Smooth muscle cell (in vitro differentiated cells): ENCODE measurements around the gene NDUFB6. TPM values are rescaled to one million over a fixed set of nuclear protein-coding genes. Genes with fewer than 3 reads are reported as not detected.

ENCODE experiments used
- DNase-seq: peaks from one replicate; lab custom pipeline; 2025; ENCODE audit not compliant: unreplicated experiment; lab: John Stamatoyannopoulos, UW
- H2AFZ ChIP-seq: fragments of 200-600 bp; sonication (generic); 2 replicates; pipeline ENCODE4 v1.6.0; 2016; ENCODE audit warnings: antibody characterized with exemption, low read depth, mild to moderate bottlenecking
- H3F3A ChIP-seq: fragments of 200-600 bp; sonication (generic); 2 replicates; pipeline ENCODE4 v1.6.0; 2017; ENCODE audit warnings: antibody characterized with exemption, low read depth
- H3K27ac ChIP-seq: fragments of 200-600 bp; sonication (generic); 2 replicates; pipeline ENCODE4 v1.5.1; 2016; ENCODE audit warnings: low read depth, mild to moderate bottlenecking
- H3K27me3 ChIP-seq: fragments of 200-600 bp; sonication (generic); 2 replicates; pipeline ENCODE4 v1.6.1; 2016; ENCODE audit warnings: low read depth, mild to moderate bottlenecking
- H3K36me3 ChIP-seq: fragments of 200-600 bp; sonication (generic); 2 replicates; pipeline ENCODE4 v1.5.1; 2016; ENCODE audit warnings: low read depth
- H3K4me1 ChIP-seq: fragments of 200-600 bp; sonication (generic); 2 replicates; pipeline ENCODE4 v1.5.1; 2016; ENCODE audit warnings: low read depth
- H3K4me2 ChIP-seq: fragments of 200-600 bp; sonication (generic); 2 replicates; pipeline ENCODE4 v1.6.0; 2016; ENCODE audit warnings: mild to moderate bottlenecking
- H3K4me3 ChIP-seq: fragments of 200-600 bp; sonication (generic); 2 replicates; pipeline ENCODE4 v1.5.1; 2016; ENCODE audit warnings: mild to moderate bottlenecking
- H3K79me2 ChIP-seq: fragments of 200-600 bp; sonication (generic); 2 replicates; pipeline ENCODE4 v1.6.0; 2016; ENCODE audit warnings: low read depth, mild to moderate bottlenecking
- H3K9ac ChIP-seq: fragments of 200-600 bp; sonication (generic); 2 replicates; pipeline ENCODE4 v1.6.0; 2016; ENCODE audit warnings: low read depth
- H3K9me3 ChIP-seq: fragments of 200-600 bp; sonication (generic); replicated peaks from 2 replicates; pipeline ENCODE4 v1.5.1; 2016; ENCODE audit warnings: low read depth
- H4K20me1 ChIP-seq: fragments of 200-600 bp; sonication (generic); 2 replicates; pipeline ENCODE4 v1.6.0; 2016; ENCODE audit warnings: low read depth
- WGBS: methylation state at CpG from one replicate; pipeline ENCODE4 v1.1.7; 2016; ENCODE audit warnings: low lambda C conversion rate; 5-methylcytosine and 5-hydroxymethylcytosine counted together
- polyA plus RNA-seq: library from polyadenylated mRNA; unstranded; fragments of >200 nt; fragmentation: Nextera tagmentation; extraction: Ambion mirVana; gene quantifications from 2 replicates; pipeline ENCODE4 v1.2.1, GENCODE V29; 2016
- total RNA-seq: library from RNA; depleted of rRNA; stranded (reverse); fragments of >200 nt; gene quantifications from 2 replicates; pipeline ENCODE4 v1.2.3, GENCODE V29; 2014
- TF ChIP-seq, protein P1 (sequence below): fragments of 200-600 bp; sonication (generic); IDR thresholded peaks from 2 replicates; pipeline ENCODE4 v1.5.1; 2017; ENCODE audit warnings: borderline replicate concordance, mild to moderate bottlenecking, antibody characterized with exemption; ENCODE audit not compliant: insufficient read depth, poor library complexity, severe bottlenecking

The NDUFB6 gene
- total and polyA plus RNA-seq, 2 experiments from 2014 or later: 162 to 172 TPM

DNA sequence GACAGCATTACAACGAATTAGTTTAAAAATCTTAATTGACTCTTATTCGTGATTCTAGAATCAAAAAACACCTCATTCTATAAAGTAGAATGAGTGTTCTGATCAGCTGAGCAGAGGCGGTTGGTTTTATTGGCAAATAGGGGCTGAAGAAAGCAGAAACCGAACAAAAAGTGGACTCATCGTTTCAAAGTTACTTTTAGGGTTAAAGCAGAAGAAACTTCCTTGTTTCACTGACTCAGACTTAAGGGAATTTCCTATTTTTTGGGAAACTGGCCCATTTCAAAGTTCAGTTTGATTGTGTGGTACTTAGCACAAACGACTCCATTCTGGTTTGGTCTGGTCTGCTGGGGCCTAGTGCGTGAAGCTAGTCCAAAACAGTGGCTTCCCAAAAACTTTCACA is 862 bp upstream of the NDUFB6 start:
- TF ChIP-seq, protein P1, sequence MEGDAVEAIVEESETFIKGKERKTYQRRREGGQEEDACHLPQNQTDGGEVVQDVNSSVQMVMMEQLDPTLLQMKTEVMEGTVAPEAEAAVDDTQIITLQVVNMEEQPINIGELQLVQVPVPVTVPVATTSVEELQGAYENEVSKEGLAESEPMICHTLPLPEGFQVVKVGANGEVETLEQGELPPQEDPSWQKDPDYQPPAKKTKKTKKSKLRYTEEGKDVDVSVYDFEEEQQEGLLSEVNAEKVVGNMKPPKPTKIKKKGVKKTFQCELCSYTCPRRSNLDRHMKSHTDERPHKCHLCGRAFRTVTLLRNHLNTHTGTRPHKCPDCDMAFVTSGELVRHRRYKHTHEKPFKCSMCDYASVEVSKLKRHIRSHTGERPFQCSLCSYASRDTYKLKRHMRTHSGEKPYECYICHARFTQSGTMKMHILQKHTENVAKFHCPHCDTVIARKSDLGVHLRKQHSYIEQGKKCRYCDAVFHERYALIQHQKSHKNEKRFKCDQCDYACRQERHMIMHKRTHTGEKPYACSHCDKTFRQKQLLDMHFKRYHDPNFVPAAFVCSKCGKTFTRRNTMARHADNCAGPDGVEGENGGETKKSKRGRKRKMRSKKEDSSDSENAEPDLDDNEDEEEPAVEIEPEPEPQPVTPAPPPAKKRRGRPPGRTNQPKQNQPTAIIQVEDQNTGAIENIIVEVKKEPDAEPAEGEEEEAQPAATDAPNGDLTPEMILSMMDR: no peak
- Histone ChIP-seq H3F3A (no peaks in the 10 kb centered on the region), H3K36me3 (no peaks in the 10 kb centered on the region), H3K4me2 (peak overlapping the region; percentile 97), H3K9me3 (no peaks in the 10 kb centered on the region), H3K9ac (no peak overlapping the region), H3K4me1 (peaks cover 20% of the 10 kb centered on the region), H4K20me1 (peaks cover 6% of the 10 kb centered on the region), H3K27ac (peak overlapping the region; percentile 93), H3K79me2 (peaks cover 37% of the 10 kb centered on the region), H3K27me3 (no peaks in the 10 kb centered on the region), H2AFZ (peak overlapping the region; percentile 93), H3K4me3 (peak overlapping the region; percentile 95)
- DNase-seq: no peak
- WGBS: 91% methylated on average over 7 of the region's 7 CpGs

DNA sequence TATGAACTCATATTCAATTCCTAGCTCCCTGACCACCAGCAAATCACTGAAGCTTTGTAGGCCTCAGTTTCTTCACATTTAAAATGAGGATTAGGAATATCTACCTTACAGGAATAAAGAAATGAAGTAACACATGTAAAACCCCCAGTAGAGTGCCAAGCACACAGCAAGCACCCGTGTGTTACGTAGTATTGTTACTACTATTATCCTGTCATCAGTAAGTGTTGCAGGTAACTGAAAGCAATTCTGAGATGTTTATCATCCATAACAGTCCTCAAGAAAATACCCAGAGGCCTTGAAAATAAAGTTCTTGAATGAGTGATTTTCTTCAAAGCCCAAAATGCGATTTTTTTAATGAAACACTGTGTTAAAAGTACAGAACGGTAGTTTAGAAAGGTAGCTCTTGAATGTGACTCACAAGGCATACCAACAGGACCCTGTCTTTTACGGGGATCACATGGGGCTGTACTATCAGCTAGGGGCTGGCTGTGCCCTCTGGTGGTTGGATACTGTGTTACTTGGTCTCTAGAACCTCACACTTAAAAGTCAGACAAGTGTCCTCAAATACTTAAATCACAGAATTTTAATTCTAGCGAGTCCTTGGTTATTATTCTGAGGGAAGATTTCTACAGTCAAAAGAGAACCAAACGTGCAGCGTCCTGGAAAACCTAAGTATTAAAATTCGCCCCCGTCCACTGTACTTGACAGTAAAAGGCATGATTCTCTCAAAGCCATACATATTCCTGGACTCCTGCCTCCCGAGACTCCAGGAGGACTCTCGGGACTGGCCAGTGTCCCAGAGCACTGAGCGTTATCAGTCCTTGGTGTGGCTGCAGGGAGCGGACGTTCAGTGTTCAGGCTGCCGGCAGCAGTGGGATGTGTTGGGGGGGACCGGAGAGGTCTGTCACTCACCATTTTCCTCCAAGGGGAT is 725 bp downstream of the NDUFB6 start:
- Histone ChIP-seq H3K79me2 (peaks cover 46% of the 10 kb centered on the region), H3K4me3 (peak overlapping the region; percentile 95), H3K9ac (peak overlapping the region; percentile 84), H3K36me3 (no peaks in the 10 kb centered on the region), H2AFZ (peak overlapping the region; percentile 93), H3K4me2 (peak overlapping the region; percentile 97), H4K20me1 (peaks cover 6% of the 10 kb centered on the region), H3K27ac (peak overlapping the region; percentile 93), H3K4me1 (peaks cover 20% of the 10 kb centered on the region), H3K9me3 (no peaks in the 10 kb centered on the region), H3K27me3 (no peaks in the 10 kb centered on the region), H3F3A (no peaks in the 10 kb centered on the region)
- WGBS: 2% methylated on average over 17 of the region's 17 CpGs
- no peak for DNase-seq
- TF ChIP-seq, protein P1: peak; percentile 73

DNA sequence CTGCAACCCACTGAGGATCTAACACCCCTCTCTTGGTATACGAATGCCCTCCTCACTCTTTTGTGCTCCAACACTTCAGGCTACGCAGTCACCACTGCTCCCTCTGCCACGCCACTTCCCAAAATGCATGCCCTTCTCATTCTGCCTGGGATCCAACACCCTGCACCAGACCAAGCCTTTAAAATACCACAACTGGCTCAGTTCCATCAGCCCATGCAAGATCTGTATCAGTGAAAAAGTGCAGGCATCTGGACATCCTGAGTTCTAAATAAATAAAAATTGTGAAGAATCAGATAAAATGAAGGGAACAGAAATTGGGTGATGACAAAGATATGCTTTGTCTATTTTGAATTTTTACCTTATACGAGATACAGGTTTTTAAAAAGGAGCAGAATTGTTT is 2.7 kb downstream of the NDUFB6 start:
- Histone ChIP-seq H3K4me3 (no peak overlapping the region), H3K9ac (no peak overlapping the region), H3K79me2 (peaks cover 55% of the 10 kb centered on the region), H3K9me3 (no peaks in the 10 kb centered on the region), H3K4me2 (no peak overlapping the region), H3F3A (no peaks in the 10 kb centered on the region), H4K20me1 (peaks cover 6% of the 10 kb centered on the region), H3K36me3 (no peaks in the 10 kb centered on the region), H3K27ac (no peak overlapping the region), H3K27me3 (no peaks in the 10 kb centered on the region), H2AFZ (no peak overlapping the region), H3K4me1 (peaks cover 20% of the 10 kb centered on the region)
- TF ChIP-seq, protein P1: no peak
- WGBS: 95% methylated on average over 4 of the region's 4 CpGs
- no peak for DNase-seq
